SH-SY5Y (cell line): Measurements from ENCODE around the gene CRY1.

Source experiments
- GATA2 ChIP-seq: IDR thresholded peaks from 2 replicates; pipeline ENCODE4 v1.6.1; 2011; ENCODE audit warnings: mild to moderate bottlenecking, low read depth, low read length
- GATA3 ChIP-seq: IDR thresholded peaks from 2 replicates; pipeline ENCODE4 v1.6.1; 2011; ENCODE audit warnings: low read depth, mild to moderate bottlenecking, low read length, moderate library complexity

GRCh38 chr12:106987846-106988245 lies 105.5 kb downstream of the CRY1 start:
- TF ChIP-seq GATA3 (no peak), GATA2 (no peak)
